ENCODE measurements around the gene RGS9.
"Not testable (repeated sequence)": the region's sequence is repeated elsewhere in the genome, so short reads cannot be mapped to it uniquely, and the experiment has no call there.

The RGS9 gene

GRCh38 chr17:65109543-65109942 lies 27.6 kb upstream of the RGS9 start:
- CTCF ChIA-PET, result no interaction called here
- no peak for TF ChIP-seq CTCF (conservative IDR thresholded peaks at IDR 0.05; ENCODE audit: low read depth)
- H3K27ac ChIP-seq, result no peak overlapping the region
- POLR2A ChIA-PET (ENCODE audit: low non-redundant PET), result no interaction called here
- DNase-seq (ENCODE audit: low spot score), result no peak

GRCh38 chr17:65109990-65110680 lies 27.0 kb upstream of the RGS9 start:
- POLR2A ChIA-PET (ENCODE audit: low non-redundant PET), result no interaction called here
- CTCF ChIA-PET, result no interaction called here

GRCh38 chr17:65115839-65116238 lies 21.3 kb upstream of the RGS9 start:
- ChIA-PET POLR2A (ENCODE audit: low non-redundant PET) (no interaction called here), CTCF (interaction anchor here (0.8 kb wide), 1 partner anchor 21 kb away, joined by 3 read pairs; the partner anchor contains the start of gene RGS9)
- DNase-seq (ENCODE audit: low spot score), result no peak
- no peak overlapping the region for H3K27ac ChIP-seq
- no peak for TF ChIP-seq CTCF (conservative IDR thresholded peaks at IDR 0.05; ENCODE audit: low read depth)

More at GRCh38 chr17:65109990-65110680, 27.0 kb upstream of the RGS9 start:
- no peak overlapping the region for H3K27ac ChIP-seq
- TF ChIP-seq CTCF (conservative IDR thresholded peaks at IDR 0.05; ENCODE audit: low read depth), result no peak
- no peak for DNase-seq (ENCODE audit: low spot score)

- DNase-seq (ENCODE audit: low spot score); H3K27ac ChIP-seq: not testable (repeated sequence)
- CTCF ChIA-PET, result interaction anchor here (0.8 kb wide), 2 partner anchors 16 to 21 kb away, joined by 3 read pairs; partner anchors contain the start of gene RGS9
These were observed 20.7 kb upstream of the RGS9 start for GRCh38 chr17:65116515-65116914.

GRCh38 chr17:65117384-65118035 lies 19.7 kb upstream of the RGS9 start:
- H3K27ac ChIP-seq, result no peak overlapping the region
- ChIA-PET CTCF (interaction anchor here (0.8 kb wide), 1 partner anchor 17 kb away, joined by 3 read pairs; no protein-coding TSS in a partner anchor), POLR2A (ENCODE audit: low non-redundant PET) (no interaction called here)
- DNase-seq (ENCODE audit: low spot score), result no peak
- no peak for TF ChIP-seq CTCF (conservative IDR thresholded peaks at IDR 0.05; ENCODE audit: low read depth)

More at GRCh38 chr17:65116515-65116914, 20.7 kb upstream of the RGS9 start:
- POLR2A ChIA-PET (ENCODE audit: low non-redundant PET), result not testable (repeated sequence)

GRCh38 chr17:65121368-65121767 lies 15.8 kb upstream of the RGS9 start:
- DNase-seq (ENCODE audit: low spot score), result no peak
- no peak for TF ChIP-seq CTCF (conservative IDR thresholded peaks at IDR 0.05; ENCODE audit: low read depth)
- H3K27ac ChIP-seq, result no peak overlapping the region
- ChIA-PET POLR2A (ENCODE audit: low non-redundant PET) (no interaction called here), CTCF (interaction anchor here (1.1 kb wide), 1 partner anchor 21 kb away, joined by 3 read pairs; no protein-coding TSS in a partner anchor)

Data from RWPE1 (cell line).